Measurements from ENCODE around the gene DLEC1.

Gene DLEC1

DNA sequence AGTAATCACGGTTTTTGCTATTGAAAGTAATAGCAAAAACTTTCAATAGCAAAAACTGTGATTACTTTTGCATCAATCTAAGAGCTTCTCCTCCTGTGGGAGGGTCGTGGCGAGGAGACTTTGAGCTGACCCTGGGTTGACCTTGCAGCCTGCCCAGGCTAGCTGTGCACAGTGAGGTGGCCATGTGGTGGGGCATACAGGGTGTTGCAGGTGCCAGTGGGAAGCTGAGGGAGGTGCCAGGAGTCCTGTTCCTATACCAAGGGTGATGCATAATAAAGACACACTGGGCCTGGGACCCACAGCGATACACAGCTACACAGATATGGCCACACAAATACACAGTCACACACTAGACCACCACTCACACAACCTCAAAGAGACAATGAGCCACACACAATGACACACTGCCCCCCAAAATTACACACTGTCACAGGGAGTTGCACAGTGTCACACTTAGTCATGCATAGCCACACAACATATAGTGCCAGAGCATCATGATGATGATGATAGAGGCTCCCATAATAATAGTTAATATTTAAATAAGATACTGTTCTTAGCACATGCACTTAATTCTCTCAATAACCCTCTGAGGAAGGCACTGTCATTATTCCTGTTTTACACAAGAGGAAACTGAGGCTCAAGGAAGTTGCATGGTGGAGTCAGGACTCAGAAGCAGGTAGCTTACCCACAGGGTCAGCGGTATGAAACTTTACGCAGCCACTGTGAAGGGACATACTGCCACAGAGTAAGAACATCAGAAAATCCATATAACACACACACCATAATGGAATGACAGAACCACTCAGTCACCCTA lies 15.9 kb upstream of the DLEC1 start:
- Histone ChIP-seq H3K9ac (ENCODE audit: low read depth, low read length, poor library complexity, severe bottlenecking) (no peak overlapping the region), H3K4me3 (ENCODE audit: low read length, poor library complexity, severe bottlenecking) (peak overlapping the region; percentile 82), H3K9me3 (ENCODE audit: insufficient read depth, low read depth, low read length) (no peaks in the 10 kb centered on the region)

DNA sequence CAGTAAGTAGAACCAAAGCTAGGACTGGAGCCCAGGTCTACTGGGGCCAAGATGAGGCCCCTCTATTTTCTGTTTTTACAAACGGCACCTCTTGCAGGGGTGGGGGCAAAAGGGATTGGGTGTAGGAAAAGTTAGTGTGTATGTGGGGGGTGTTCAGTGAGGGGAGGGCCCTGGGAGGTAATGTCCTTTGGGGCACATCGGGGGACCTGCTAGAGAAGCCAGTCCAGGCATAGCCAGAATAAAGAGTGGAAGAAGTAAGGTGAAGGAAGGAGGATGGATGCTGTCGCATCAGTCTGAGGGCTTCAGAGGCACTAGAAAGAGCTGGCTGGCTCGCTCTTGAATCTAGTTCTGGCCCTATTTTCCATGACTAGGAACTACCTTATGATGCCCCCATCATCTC lies 12.2 kb upstream of the DLEC1 start:
- H3F3A ChIP-seq (ENCODE audit: low read depth) = no peaks in the 10 kb centered on the region
- no peaks in the 10 kb centered on the region for H3K9me3 ChIP-seq (ENCODE audit: insufficient read depth, low read depth, low read length)
- no peak for TF ChIP-seq EZH2phosphoT487 (IDR thresholded peaks at IDR 0.05; ENCODE audit: borderline replicate concordance)
- TF ChIP-seq, protein P1, sequence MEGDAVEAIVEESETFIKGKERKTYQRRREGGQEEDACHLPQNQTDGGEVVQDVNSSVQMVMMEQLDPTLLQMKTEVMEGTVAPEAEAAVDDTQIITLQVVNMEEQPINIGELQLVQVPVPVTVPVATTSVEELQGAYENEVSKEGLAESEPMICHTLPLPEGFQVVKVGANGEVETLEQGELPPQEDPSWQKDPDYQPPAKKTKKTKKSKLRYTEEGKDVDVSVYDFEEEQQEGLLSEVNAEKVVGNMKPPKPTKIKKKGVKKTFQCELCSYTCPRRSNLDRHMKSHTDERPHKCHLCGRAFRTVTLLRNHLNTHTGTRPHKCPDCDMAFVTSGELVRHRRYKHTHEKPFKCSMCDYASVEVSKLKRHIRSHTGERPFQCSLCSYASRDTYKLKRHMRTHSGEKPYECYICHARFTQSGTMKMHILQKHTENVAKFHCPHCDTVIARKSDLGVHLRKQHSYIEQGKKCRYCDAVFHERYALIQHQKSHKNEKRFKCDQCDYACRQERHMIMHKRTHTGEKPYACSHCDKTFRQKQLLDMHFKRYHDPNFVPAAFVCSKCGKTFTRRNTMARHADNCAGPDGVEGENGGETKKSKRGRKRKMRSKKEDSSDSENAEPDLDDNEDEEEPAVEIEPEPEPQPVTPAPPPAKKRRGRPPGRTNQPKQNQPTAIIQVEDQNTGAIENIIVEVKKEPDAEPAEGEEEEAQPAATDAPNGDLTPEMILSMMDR (conservative IDR thresholded peaks at IDR 0.05; ENCODE audit: low read length) = no peak
- H3K27me3 ChIP-seq (ENCODE audit: insufficient read depth, low read length, poor library complexity, severe bottlenecking) = no peaks in the 10 kb centered on the region
- H3K4me1 ChIP-seq (ENCODE audit: insufficient read depth, low read length, poor library complexity, severe bottlenecking) = peaks cover 16% of the 10 kb centered on the region
- H2AFZ ChIP-seq (ENCODE audit: low read length) = no peak overlapping the region
- no peaks in the 10 kb centered on the region for H3K9me2 ChIP-seq (replicated peaks; ENCODE audit: low read depth, low read length)
- H3K4me3 ChIP-seq (ENCODE audit: low read length, poor library complexity, severe bottlenecking) = no peak overlapping the region
- no peak overlapping the region for H3K9ac ChIP-seq (ENCODE audit: low read depth, low read length, poor library complexity, severe bottlenecking)
- no peaks in the 10 kb centered on the region for H3K36me3 ChIP-seq (ENCODE audit: insufficient read depth, low read length)
- H3K79me2 ChIP-seq (ENCODE audit: insufficient read depth, low read length) = no peaks in the 10 kb centered on the region
- H4K20me1 ChIP-seq (ENCODE audit: insufficient read depth, low read length, poor library complexity, severe bottlenecking) = no peaks in the 10 kb centered on the region
- no peak overlapping the region for H3K4me2 ChIP-seq (ENCODE audit: low read depth, low read length, poor library complexity, severe bottlenecking)

More for the DNA sequence above, 15.9 kb upstream of the DLEC1 start:
- no peak overlapping the region for H2AFZ ChIP-seq (ENCODE audit: low read length)
- peak overlapping the region; percentile 95 for H3K4me2 ChIP-seq (ENCODE audit: low read depth, low read length, poor library complexity, severe bottlenecking)
- no peaks in the 10 kb centered on the region for H3F3A ChIP-seq (ENCODE audit: low read depth)
- no peaks in the 10 kb centered on the region for H3K27me3 ChIP-seq (ENCODE audit: insufficient read depth, low read length, poor library complexity, severe bottlenecking)
- TF ChIP-seq EZH2phosphoT487 (IDR thresholded peaks at IDR 0.05; ENCODE audit: borderline replicate concordance) = no peak
- TF ChIP-seq, protein P1 (conservative IDR thresholded peaks at IDR 0.05; ENCODE audit: low read length) = no peak
- H4K20me1 ChIP-seq (ENCODE audit: insufficient read depth, low read length, poor library complexity, severe bottlenecking) = no peaks in the 10 kb centered on the region
- H3K36me3 ChIP-seq (ENCODE audit: insufficient read depth, low read length) = no peaks in the 10 kb centered on the region
- no peaks in the 10 kb centered on the region for H3K9me2 ChIP-seq (replicated peaks; ENCODE audit: low read depth, low read length)
- peaks cover 16% of the 10 kb centered on the region for H3K4me1 ChIP-seq (ENCODE audit: insufficient read depth, low read length, poor library complexity, severe bottlenecking)
- no peaks in the 10 kb centered on the region for H3K79me2 ChIP-seq (ENCODE audit: insufficient read depth, low read length)

DNA sequence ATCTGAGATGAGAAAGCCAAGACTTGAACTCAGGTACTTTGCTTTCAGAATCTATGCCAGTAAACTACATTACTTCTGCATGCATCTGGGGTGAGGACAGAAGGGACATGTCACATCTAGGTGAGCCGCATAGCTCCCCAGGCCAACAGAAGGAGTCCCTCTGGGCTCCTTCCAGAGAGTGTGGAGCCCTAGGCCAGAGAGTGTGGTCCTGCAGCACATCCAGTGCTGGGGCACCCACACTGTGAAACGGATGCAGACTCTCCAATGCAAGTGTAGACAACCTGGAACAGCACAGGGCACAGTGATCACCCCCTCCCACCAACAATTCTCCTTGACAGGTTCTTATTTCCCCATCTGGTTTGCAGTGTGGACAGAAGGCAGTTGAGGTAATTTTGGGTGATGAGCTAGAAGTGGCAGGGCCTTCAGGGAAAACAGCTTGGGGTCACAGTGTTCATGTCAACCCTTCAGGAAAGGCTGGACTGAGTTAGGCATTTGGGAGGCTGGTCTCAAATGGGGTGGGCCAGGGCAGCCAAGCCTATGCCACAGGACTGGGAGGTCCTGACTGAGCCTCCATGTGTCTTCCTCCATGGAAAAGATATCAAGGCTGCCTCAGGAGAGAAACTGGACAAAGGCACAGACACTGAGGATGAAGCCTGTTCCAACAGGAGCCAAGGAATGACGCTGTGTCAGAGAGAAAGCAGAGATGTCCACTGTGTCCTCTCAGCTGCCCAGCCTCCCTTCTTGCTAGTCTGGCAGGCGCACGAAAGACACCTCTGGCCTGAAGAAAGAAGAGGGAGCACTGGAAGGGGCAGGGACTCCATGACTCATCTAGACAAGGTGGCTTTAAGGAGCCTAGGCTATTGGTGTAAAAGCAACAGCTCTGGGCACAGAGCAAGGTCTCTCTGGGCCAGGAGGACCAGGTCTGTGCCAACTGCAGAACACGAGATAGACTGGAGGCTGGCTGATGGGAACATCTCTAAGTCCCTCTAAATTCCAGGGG lies 11.2 kb upstream of the DLEC1 start:
- TF ChIP-seq, protein P1 (conservative IDR thresholded peaks at IDR 0.05; ENCODE audit: low read length) = no peak
- no peak for TF ChIP-seq EZH2phosphoT487 (IDR thresholded peaks at IDR 0.05; ENCODE audit: borderline replicate concordance)
- Histone ChIP-seq H3K9me2 (replicated peaks; ENCODE audit: low read depth, low read length) (no peaks in the 10 kb centered on the region), H3F3A (ENCODE audit: low read depth) (no peaks in the 10 kb centered on the region), H3K4me1 (ENCODE audit: insufficient read depth, low read length, poor library complexity, severe bottlenecking) (peaks cover 16% of the 10 kb centered on the region), H3K36me3 (ENCODE audit: insufficient read depth, low read length) (no peaks in the 10 kb centered on the region), H3K27me3 (ENCODE audit: insufficient read depth, low read length, poor library complexity, severe bottlenecking) (no peaks in the 10 kb centered on the region), H3K9me3 (ENCODE audit: insufficient read depth, low read depth, low read length) (no peaks in the 10 kb centered on the region), H3K4me3 (ENCODE audit: low read length, poor library complexity, severe bottlenecking) (no peak overlapping the region), H3K9ac (ENCODE audit: low read depth, low read length, poor library complexity, severe bottlenecking) (no peak overlapping the region), H4K20me1 (ENCODE audit: insufficient read depth, low read length, poor library complexity, severe bottlenecking) (no peaks in the 10 kb centered on the region), H3K79me2 (ENCODE audit: insufficient read depth, low read length) (no peaks in the 10 kb centered on the region), H3K4me2 (ENCODE audit: low read depth, low read length, poor library complexity, severe bottlenecking) (no peak overlapping the region), H2AFZ (ENCODE audit: low read length) (no peak overlapping the region)

Measured in Loucy (cell line).